Gastrocnemius medialis (tissue), 4 donors: ENCODE results near the gene FHOD3.

Source experiments
- POLR2A ChIP-seq, 2 donors: fragments of 450-650 bp; IDR thresholded peaks; one replicate each; pipeline ENCODE4 v1.6.1; 2017; ENCODE audit warnings: antibody characterized with exemption in 2 of 2, mild to moderate bottlenecking in 2 of 2, moderate library complexity in 2 of 2
- TF ChIP-seq, protein P1 (sequence below), 5 experiments: fragments of 450-650 bp in 3 of 5; fragments of 200-600 bp in 2 of 5; sonication (generic) in 2 of 5; IDR thresholded peaks in 4 of 5; conservative IDR thresholded peaks in 1 of 5; 1 replicate in 4 of 5; 2 replicates in 1 of 5; pipeline ENCODE4 v1.5.1; 2016 to 2019; ENCODE audit warnings: antibody characterized with exemption in 5 of 5, mild to moderate bottlenecking in 3 of 5, moderate library complexity in 3 of 5

DNA sequence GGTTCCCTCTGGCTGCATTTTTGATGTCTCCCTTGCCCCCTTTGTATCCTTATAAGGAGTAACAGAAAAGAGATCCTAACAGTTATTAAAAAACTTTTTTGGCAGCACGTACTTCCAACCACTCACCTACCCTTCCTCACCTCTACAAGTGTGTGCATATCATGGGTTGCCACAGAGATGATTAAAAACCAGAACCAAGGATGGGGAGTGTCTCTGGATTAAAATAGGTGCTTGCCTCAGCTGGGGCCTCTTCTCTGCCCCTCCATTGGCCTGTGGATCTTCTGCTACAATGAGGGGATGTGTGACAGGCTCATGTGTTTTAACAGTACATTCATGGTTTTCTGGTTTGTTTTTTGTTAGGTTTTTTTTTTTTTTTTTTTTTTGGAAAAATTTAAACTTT lies 160.8 kb downstream of the FHOD3 start:
- no peak for TF ChIP-seq POLR2A (IDR thresholded peaks at IDR 0.05)
- TF ChIP-seq, protein P1, sequence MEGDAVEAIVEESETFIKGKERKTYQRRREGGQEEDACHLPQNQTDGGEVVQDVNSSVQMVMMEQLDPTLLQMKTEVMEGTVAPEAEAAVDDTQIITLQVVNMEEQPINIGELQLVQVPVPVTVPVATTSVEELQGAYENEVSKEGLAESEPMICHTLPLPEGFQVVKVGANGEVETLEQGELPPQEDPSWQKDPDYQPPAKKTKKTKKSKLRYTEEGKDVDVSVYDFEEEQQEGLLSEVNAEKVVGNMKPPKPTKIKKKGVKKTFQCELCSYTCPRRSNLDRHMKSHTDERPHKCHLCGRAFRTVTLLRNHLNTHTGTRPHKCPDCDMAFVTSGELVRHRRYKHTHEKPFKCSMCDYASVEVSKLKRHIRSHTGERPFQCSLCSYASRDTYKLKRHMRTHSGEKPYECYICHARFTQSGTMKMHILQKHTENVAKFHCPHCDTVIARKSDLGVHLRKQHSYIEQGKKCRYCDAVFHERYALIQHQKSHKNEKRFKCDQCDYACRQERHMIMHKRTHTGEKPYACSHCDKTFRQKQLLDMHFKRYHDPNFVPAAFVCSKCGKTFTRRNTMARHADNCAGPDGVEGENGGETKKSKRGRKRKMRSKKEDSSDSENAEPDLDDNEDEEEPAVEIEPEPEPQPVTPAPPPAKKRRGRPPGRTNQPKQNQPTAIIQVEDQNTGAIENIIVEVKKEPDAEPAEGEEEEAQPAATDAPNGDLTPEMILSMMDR (IDR thresholded peaks at IDR 0.05 in 4 of 5, conservative IDR thresholded peaks at IDR 0.05 in 1 of 5): no peak
